Mammary epithelial cell (primary cell): ENCODE results near the gene ELL2.

Experiments used
- EZH2 ChIP-seq: IDR thresholded peaks from 2 replicates; pipeline ENCODE4 v1.6.1; 2012; ENCODE audit warnings: low read length, inconsistent platforms, borderline replicate concordance
- TF ChIP-seq, protein P1 (sequence below), 2 donors: IDR thresholded peaks in 1 of 2; conservative IDR thresholded peaks in 1 of 2; 2 replicates each; pipeline ENCODE4 v1.5.1; 2011 to 2012; ENCODE audit warnings: inconsistent platforms in 2 of 2, low read length in 2 of 2, mild to moderate bottlenecking in 2 of 2, control low read depth in 1 of 2, low read depth in 1 of 2; ENCODE audit not compliant: insufficient read depth in 1 of 2; ENCODE audit errors: extremely low read depth in 1 of 2

- TF ChIP-seq, protein P1, sequence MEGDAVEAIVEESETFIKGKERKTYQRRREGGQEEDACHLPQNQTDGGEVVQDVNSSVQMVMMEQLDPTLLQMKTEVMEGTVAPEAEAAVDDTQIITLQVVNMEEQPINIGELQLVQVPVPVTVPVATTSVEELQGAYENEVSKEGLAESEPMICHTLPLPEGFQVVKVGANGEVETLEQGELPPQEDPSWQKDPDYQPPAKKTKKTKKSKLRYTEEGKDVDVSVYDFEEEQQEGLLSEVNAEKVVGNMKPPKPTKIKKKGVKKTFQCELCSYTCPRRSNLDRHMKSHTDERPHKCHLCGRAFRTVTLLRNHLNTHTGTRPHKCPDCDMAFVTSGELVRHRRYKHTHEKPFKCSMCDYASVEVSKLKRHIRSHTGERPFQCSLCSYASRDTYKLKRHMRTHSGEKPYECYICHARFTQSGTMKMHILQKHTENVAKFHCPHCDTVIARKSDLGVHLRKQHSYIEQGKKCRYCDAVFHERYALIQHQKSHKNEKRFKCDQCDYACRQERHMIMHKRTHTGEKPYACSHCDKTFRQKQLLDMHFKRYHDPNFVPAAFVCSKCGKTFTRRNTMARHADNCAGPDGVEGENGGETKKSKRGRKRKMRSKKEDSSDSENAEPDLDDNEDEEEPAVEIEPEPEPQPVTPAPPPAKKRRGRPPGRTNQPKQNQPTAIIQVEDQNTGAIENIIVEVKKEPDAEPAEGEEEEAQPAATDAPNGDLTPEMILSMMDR (conservative IDR thresholded peaks at IDR 0.05 in 1 of 2, IDR thresholded peaks at IDR 0.05 in 1 of 2; ENCODE audit: extremely low read depth in 1 of 2, insufficient read depth in 1 of 2, low read depth in 1 of 2, low read length in 2 of 2): no peak
- no peak for TF ChIP-seq EZH2
These were observed 6.9 kb downstream of the ELL2 start for GRCh38 chr5:95954716-95955115.
